Cardiac septum (tissue), 1 donor: ENCODE results near the gene PITPNC1. TPM values are rescaled to one million over a fixed set of nuclear protein-coding genes. Genes with fewer than 3 reads are reported as not detected.
"Not testable (repeated sequence)": the region's sequence is repeated elsewhere in the genome, so short reads cannot be mapped to it uniquely, and the experiment has no call there.

ENCODE experiments used
- DNase-seq: peaks from one replicate; pipeline ENCODE4 v3.0.0-alpha.2; 2020; ENCODE audit warnings: low spot score
- intact Hi-C: fragments of 100-400 bp; cut with DNase I; formaldehyde crosslinking; loops from one replicate; pipeline ENCODE4 v1.14.0; 2022
- total RNA-seq: library from RNA; stranded (reverse); fragmentation: NEBNext Ultra II Directional; extraction: Animal tissue kit (Norgen Biotek cat#: 25700); gene quantifications from one replicate; pipeline ENCODE4 v1.2.1, GENCODE V29; 2021
- donor health status: DM: no; HTN: no; CAD: no.

The PITPNC1 gene
- total RNA-seq, 1 donor from 2014 or later, result 12.5 TPM

- DNase-seq, result no peak
- intact Hi-C loops, result no loop called here
Observed at GRCh38 chr17:67421869-67422273, 44.8 kb downstream of the PITPNC1 start.

- intact Hi-C loops, DNase-seq: not testable (repeated sequence)
Observed at GRCh38 chr17:67422296-67422695, 45.2 kb downstream of the PITPNC1 start.

DNA sequence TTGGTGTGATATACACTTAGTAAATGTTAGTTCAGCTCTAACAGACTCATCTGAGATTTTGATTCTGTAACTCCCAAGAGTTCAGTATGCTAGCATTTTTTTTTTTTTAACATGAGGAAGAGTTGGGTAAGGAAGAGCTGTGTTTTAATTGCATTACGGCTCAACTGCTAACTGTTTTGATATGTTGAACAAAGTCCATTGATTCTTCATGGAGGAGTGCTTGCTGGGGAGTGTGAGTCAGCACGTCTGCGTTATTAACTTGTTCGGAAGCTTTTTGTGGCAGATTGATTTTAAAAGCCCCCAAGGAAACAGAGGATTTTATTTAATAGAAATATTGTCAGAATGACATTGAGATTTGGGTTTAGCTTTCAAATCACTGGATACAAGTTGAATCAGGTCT, 45.8 kb downstream of the PITPNC1 start:
- intact Hi-C loops, result no loop called here
- DNase-seq, result no peak

GRCh38 chr17:67425571-67426160, 48.6 kb downstream of the PITPNC1 start:
- no peak for DNase-seq
- intact Hi-C loops, result no loop called here

- intact Hi-C loops, result no loop called here
- DNase-seq, result no peak
Observed at GRCh38 chr17:67427424-67427823, 50.3 kb downstream of the PITPNC1 start.

DNA sequence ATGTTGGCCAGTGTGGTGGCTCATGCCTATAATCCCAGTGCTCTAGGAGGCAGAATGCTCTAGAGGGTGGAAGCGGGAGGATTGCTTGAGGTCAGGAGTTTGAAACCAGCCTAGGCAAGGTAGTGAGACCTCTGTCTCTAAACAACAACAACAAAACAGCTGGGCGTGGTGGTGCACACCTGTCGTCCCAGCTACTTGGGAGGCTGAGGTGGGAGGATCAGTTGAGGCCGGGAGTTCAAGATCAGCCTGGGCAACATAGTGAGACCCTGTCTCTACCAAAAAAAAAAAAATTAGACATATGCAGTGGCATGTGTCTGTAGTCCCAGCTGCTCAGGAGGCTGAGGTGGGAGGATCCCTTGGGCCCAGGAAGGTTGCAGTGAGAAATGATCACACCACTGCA, 53.4 kb downstream of the PITPNC1 start:
- intact Hi-C loops, result loop anchor here (5.0 kb wide), 1 partner anchor 42 kb away; no protein-coding TSS in a partner anchor
- not testable (repeated sequence) for DNase-seq

DNA sequence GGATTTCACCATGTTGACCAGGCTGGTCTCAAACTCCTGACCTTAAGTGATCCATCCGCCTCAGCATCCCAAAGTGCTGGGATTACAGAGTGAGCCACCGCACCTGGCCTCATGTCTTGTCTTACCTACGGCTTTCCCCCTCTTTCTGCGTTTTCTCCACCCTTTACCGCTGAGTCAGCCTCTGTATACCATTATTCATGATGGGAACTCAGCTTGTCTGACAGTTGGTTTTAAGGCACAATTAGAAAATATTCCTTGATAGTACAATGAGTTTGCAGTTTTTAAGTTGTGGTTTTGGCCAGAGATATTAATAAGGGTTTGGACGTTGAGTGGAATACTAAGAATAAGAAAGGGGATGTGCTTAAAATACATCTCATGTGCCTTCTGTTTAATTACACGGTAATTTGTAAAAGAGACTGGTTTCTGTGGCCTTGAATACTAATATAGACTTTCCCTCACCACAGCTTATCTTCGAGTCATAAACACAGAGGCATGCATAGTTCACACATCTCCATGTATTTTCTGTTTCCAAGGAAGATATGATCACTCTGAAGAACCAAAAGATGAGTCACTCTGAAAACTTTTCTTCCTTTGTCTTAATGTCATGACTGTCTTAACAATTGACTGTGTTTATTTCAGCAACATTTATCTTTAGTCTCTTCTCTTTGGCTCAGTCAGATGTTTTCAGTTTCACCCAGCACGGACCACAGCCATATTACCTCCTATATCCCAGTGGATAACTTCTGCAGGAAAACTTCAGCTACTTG, 54.4 kb downstream of the PITPNC1 start:
- intact Hi-C loops, result loop anchor here (5.0 kb wide), 1 partner anchor 41 kb away; no protein-coding TSS in a partner anchor
- DNase-seq, result no peak

GRCh38 chr17:67433248-67433924, 56.3 kb downstream of the PITPNC1 start:
- intact Hi-C loops, result loop anchor here (5.0 kb wide), 1 partner anchor 39 kb away; no protein-coding TSS in a partner anchor
- no peak for DNase-seq

GRCh38 chr17:67434061-67434525, 57.0 kb downstream of the PITPNC1 start:
- intact Hi-C loops, result loop anchor here (5.0 kb wide), 1 partner anchor 38 kb away; no protein-coding TSS in a partner anchor
- DNase-seq, result peak; percentile 83

GRCh38 chr17:67435122-67435521, 58.0 kb downstream of the PITPNC1 start:
- DNase-seq, result no peak
- intact Hi-C loops, result no loop called here

GRCh38 chr17:67435786-67436185, 58.7 kb downstream of the PITPNC1 start:
- intact Hi-C loops, result no loop called here
- DNase-seq, result no peak

GRCh38 chr17:67436233-67436632, 59.2 kb downstream of the PITPNC1 start:
- intact Hi-C loops, result no loop called here
- DNase-seq, result no peak

GRCh38 chr17:67438667-67439066, 61.6 kb downstream of the PITPNC1 start:
- no peak for DNase-seq
- intact Hi-C loops, result no loop called here

DNA sequence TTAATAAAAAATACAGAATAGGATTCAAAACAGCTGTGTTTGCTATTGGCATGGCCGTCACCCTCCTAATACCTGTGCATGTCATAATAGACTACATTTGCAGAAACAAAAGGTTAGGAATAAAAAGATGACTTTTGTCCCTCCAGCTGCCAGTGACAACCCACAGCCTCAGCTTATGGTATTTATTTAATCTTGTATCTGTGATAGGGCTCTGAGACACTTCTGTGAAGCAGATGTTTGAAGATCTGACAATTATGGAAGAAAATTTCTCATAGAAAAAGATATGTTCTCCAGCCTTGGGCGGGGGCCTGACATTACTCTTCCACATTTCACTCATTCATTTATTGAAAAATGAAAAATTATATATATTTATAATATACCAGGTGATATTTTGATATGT, 62.2 kb downstream of the PITPNC1 start:
- DNase-seq, result no peak
- intact Hi-C loops, result no loop called here

DNA sequence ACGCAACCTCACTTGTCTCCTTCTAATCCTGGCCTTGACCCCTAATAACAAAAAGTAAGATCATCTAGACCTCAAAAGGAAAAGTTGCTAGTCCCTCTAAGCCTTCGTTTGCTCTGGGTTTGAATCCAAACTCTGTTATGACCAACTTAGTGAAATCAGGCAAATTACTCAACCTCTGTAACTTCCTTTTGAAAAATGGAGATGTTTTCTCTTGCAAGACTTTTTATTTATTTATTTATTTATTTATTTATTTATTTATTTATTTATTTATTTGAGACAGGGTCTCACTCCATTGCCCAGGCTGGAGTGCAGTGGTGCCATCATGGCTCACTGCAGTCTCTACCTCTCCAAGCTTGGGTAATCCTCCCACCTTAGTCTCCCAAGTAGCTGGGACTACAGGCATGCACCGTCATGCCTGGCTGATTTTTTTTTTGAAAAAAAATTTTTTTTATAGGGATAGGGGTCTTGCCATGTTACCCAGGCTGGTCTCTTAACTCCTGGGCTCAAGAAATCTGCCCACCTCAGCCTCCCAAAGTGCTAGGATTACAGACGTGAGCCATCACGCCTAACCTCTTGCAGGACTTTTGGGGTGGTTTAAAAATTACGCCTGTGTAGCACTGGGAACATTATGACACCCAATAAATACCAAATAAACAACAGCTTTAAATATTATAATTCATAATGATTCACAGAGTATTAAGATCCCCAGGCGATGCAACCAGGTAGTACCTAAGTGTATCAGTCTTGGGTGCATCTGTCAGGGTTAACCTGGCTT, 63.4 kb downstream of the PITPNC1 start:
- DNase-seq, result no peak
- intact Hi-C loops, result loop anchor here (5.0 kb wide), 1 partner anchor 63 kb away; the partner anchor contains the start of gene PITPNC1

DNA sequence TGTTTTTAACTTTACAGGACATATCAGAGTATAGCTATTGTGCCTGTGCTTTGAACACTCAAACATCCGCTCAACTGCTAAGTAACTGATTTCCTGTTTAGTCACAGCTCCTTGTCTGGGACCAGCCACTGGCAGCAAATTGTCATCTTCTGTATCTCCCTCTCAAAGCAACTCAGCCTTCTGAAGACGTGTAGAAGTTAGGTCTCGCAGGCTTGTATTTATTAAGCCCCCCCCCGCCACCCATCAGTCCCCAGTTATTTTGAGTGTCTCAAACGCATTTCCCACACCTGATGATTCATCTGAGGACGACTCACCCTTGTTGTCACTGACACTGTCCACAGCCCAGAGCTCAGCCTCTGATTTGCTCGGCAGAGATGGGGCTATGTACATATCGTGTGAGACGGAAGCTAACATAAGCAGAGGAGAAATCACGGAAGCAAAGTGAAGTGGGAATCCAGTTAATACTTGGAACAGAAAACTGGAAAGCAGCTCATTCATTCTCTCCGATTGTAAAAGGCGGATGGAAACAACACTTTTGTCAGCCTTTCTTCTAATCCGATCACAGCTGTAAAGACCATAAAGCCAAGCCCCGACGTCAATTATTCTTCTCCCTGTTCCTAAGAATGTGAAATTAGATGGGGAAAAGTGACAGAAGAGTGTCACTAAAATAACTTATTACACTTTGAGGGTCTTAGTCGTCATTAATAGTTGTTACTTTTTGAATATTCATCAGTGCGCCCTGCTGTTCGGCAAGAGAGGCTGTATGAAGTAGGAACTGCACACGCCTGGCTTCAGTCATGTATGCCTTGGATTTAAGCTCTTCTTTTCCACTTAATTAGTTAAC, 64.2 kb downstream of the PITPNC1 start:
- DNase-seq, result no peak
- intact Hi-C loops, result loop anchor here (5.0 kb wide), 1 partner anchor 64 kb away; the partner anchor contains the start of gene PITPNC1

- no peak for DNase-seq
- intact Hi-C loops, result loop anchor here (5.0 kb wide), 1 partner anchor 65 kb away; the partner anchor contains the start of gene PITPNC1
Observed at GRCh38 chr17:67441896-67442219, 64.8 kb downstream of the PITPNC1 start.

DNA sequence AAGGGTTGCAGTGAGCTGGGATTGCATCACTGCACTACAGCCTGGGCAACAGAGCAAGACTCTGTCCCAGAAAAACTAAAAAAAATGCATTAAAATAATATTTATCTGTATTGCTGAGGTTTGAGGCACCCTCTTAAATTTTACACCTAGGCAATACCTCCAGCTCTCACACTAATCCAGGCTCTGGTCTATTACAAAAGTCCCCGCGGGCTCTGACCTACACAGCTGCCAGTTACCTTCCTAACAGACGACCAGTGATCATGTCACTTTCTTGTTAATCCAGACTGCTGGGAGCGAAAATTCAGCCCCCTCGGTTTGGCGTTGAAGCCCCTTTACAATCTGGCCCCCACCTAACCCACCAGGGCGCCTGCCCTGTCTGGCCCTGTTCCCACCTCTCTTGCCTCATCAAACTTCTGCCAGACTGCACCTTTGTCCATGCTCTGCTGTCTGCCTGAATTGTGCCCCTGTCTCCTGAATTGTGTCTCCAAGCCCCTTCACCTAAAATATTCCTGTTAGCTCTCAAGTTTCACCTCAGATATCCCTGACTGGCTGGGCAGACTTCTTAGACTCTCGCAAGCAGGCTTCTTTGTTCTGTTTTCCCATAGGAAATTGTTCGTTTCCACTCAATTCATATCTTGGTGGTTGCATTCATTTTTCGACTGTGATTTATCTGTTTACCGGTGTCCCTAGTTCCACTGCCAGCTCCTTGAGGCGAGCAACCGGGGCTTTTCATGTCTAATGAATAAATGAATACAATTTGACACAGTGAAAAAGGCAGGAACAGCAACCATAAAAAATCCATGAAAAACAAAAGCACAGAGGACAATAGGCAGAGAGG, 65.9 kb downstream of the PITPNC1 start:
- intact Hi-C loops, result loop anchor here (5.0 kb wide), 1 partner anchor 66 kb away; the partner anchor contains the start of gene PITPNC1
- no peak for DNase-seq
